Measurements from ENCODE around the gene RCC2. TPM values are rescaled to one million over a fixed set of nuclear protein-coding genes. Genes with fewer than 3 reads are reported as not detected.

RCC2 gene
- total RNA-seq, 4 donors from 2014 or later, result 62.6 to 78.5 (median 71.3) TPM

GRCh38 chr1:17358557-17358956 is 80.9 kb downstream of the RCC2 start:
- DNase-seq (ENCODE audit: low spot score in 2 of 2), result no peak
- no peak for TF ChIP-seq POLR2A (IDR thresholded peaks at IDR 0.05)
- TF ChIP-seq, protein P1, sequence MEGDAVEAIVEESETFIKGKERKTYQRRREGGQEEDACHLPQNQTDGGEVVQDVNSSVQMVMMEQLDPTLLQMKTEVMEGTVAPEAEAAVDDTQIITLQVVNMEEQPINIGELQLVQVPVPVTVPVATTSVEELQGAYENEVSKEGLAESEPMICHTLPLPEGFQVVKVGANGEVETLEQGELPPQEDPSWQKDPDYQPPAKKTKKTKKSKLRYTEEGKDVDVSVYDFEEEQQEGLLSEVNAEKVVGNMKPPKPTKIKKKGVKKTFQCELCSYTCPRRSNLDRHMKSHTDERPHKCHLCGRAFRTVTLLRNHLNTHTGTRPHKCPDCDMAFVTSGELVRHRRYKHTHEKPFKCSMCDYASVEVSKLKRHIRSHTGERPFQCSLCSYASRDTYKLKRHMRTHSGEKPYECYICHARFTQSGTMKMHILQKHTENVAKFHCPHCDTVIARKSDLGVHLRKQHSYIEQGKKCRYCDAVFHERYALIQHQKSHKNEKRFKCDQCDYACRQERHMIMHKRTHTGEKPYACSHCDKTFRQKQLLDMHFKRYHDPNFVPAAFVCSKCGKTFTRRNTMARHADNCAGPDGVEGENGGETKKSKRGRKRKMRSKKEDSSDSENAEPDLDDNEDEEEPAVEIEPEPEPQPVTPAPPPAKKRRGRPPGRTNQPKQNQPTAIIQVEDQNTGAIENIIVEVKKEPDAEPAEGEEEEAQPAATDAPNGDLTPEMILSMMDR (IDR thresholded peaks at IDR 0.05), result no peak
- H3K4me3 ChIP-seq (ENCODE audit: low read depth, poor library complexity, severe bottlenecking), result no peak overlapping the region
- intact Hi-C loops (cut with DNase I; ENCODE audit: low total_unique reads), result no loop called here
- WGBS, 2 donors, result 60 to 71% methylated on average over 4 of the region's 4 CpGs

Other genes with a start within 250 kb of the RCC2 start
- gene PADI1, start 234.5 kb downstream of the RCC2 start, total RNA-seq, result 10 to 100 TPM in 1 of 4 donors, 1 to 10 TPM in 3; 3.2 to 24.2 (median 6.6) TPM
- 1 to 10 TPM in 1 of 4 donors, under 1 TPM in 1, not detected in 2; 0.23 to 2.1 TPM for gene PADI3, start 190.6 kb downstream of the RCC2 start, total RNA-seq
- under 1 TPM in 1 of 4 donors, not detected in 3; 0.51 TPM for gene PADI4, start 131.5 kb downstream of the RCC2 start, total RNA-seq
- not detected for gene PADI6, start 67.5 kb downstream of the RCC2 start, total RNA-seq
- gene ARHGEF10L, start 100.0 kb upstream of the RCC2 start, total RNA-seq, result 100 to 1,000 TPM in 3 of 4 donors, 10 to 100 TPM in 1; 95.1 to 125 (median 114) TPM

All from lower leg skin (tissue), 4 donors.